K562 (cell line): ENCODE results near the gene HAPLN3. TPM values are rescaled to one million over a fixed set of nuclear protein-coding genes. Genes with fewer than 3 reads are reported as not detected.

ENCODE experiments used
- CSDE1 ChIP-seq, 2 experiments: fragments of 450-650 bp; IDR thresholded peaks; 2 replicates each; pipeline ENCODE4 v1.6.1; 2016; ENCODE audit warnings: mild to moderate bottlenecking in 1 of 2
- ETS2 ChIP-seq: IDR thresholded peaks from 2 replicates; pipeline ENCODE4 v1.6.1; 2016; ENCODE audit warnings: borderline replicate concordance, missing genetic modification characterization, mild to moderate bottlenecking, moderate library complexity, missing compliant biosample characterization; ENCODE audit not compliant: poor library complexity, severe bottlenecking
- STAT5B ChIP-seq: fragments of 250-450 bp; sonication (Bioruptor Pico); IDR thresholded peaks from 2 replicates; pipeline ENCODE4 v1.8.0; 2021; ENCODE audit warnings: mild to moderate bottlenecking, inconsistent platforms
- TBL1XR1 ChIP-seq, 2 experiments: IDR thresholded peaks; 2 replicates each; pipeline ENCODE4 v1.6.1; 2012; ENCODE audit warnings: improper control_type of control experiment in 2 of 2, low read length in 2 of 2, mild to moderate bottlenecking in 1 of 2
- TEAD1 ChIP-seq, 2 experiments: fragments of 450-650 bp in 1 of 2; sonication (generic) in 1 of 2; formaldehyde crosslinking; IDR thresholded peaks; 2 replicates each; pipeline versions ENCODE4 v1.4.0 to v1.8.0; 2020 to 2022; ENCODE audit warnings: mild to moderate bottlenecking in 2 of 2, missing genetic modification reagents in 1 of 2
- TEAD4 ChIP-seq, 2 experiments: sonication (generic) in 1 of 2; formaldehyde crosslinking in 1 of 2; IDR thresholded peaks; 2 replicates each; pipeline versions ENCODE4 v1.6.1 to v1.8.0; 2012 to 2022; ENCODE audit warnings: borderline replicate concordance in 1 of 2, inconsistent platforms in 1 of 2, low read length in 1 of 2, mild to moderate bottlenecking in 1 of 2, missing genetic modification reagents in 1 of 2
- polyA plus RNA-seq, 8 experiments: library from polyadenylated mRNA; depleted of rRNA in 4 of 8; stranded (reverse) in 5 of 8; unstranded in 3 of 8; fragments of >200 nt; fragmentation: Nextera tagmentation in 2 of 8; fragmentation: Illumina TruSeq in 1 of 8; extraction: Ambion mirVana in 2 of 8; extraction: Trizol in 1 of 8; gene quantifications; 2 replicates each; pipeline versions ENCODE4 v1.2.1 to v1.2.3, GENCODE V29; 2011 to 2014; ENCODE audit warnings: inconsistent platforms in 1 of 8, missing spikeins in 1 of 8
- total RNA-seq, 7 experiments: library from RNA; depleted of rRNA in 6 of 7; stranded (reverse); fragments of >200 nt in 6 of 7; fragmentation: Illumina TruSeq in 2 of 7; extraction: Trizol in 2 of 7; gene quantifications; 2 replicates each; pipeline versions ENCODE4 v1.2.1 to v1.2.3, GENCODE V29; 2011 to 2021; ENCODE audit warnings: low replicate concordance in 1 of 7
- TF ChIP-seq, protein P1 (sequence below): fragments of 450-650 bp; IDR thresholded peaks from 2 replicates; pipeline ENCODE4 v1.6.1; 2017; ENCODE audit warnings: antibody characterized with exemption, mild to moderate bottlenecking
- TF ChIP-seq, protein P2 (sequence below), 3 experiments: fragments of 200-800 bp in 1 of 3; fragments of 250-450 bp in 1 of 3; fragments of 450-650 bp in 1 of 3; sonication (Bioruptor Pico) in 1 of 3; sonication (Bioruptor generic) in 1 of 3; formaldehyde crosslinking in 1 of 3; IDR thresholded peaks; 2 replicates each; pipeline versions ENCODE4 v1.6.1 to v1.8.0; 2016 to 2022; ENCODE audit warnings: mild to moderate bottlenecking in 2 of 3, missing genetic modification characterization in 2 of 3, missing compliant biosample characterization in 1 of 3, moderate library complexity in 1 of 3

Gene HAPLN3
- total and polyA plus RNA-seq, 9 of the 15 experiments (the other 6 are each of a cell fraction or from before 2014, with no cell fraction given), result 0.04 to 2.4 (median 0.65) TPM

- TF ChIP-seq, protein P1, sequence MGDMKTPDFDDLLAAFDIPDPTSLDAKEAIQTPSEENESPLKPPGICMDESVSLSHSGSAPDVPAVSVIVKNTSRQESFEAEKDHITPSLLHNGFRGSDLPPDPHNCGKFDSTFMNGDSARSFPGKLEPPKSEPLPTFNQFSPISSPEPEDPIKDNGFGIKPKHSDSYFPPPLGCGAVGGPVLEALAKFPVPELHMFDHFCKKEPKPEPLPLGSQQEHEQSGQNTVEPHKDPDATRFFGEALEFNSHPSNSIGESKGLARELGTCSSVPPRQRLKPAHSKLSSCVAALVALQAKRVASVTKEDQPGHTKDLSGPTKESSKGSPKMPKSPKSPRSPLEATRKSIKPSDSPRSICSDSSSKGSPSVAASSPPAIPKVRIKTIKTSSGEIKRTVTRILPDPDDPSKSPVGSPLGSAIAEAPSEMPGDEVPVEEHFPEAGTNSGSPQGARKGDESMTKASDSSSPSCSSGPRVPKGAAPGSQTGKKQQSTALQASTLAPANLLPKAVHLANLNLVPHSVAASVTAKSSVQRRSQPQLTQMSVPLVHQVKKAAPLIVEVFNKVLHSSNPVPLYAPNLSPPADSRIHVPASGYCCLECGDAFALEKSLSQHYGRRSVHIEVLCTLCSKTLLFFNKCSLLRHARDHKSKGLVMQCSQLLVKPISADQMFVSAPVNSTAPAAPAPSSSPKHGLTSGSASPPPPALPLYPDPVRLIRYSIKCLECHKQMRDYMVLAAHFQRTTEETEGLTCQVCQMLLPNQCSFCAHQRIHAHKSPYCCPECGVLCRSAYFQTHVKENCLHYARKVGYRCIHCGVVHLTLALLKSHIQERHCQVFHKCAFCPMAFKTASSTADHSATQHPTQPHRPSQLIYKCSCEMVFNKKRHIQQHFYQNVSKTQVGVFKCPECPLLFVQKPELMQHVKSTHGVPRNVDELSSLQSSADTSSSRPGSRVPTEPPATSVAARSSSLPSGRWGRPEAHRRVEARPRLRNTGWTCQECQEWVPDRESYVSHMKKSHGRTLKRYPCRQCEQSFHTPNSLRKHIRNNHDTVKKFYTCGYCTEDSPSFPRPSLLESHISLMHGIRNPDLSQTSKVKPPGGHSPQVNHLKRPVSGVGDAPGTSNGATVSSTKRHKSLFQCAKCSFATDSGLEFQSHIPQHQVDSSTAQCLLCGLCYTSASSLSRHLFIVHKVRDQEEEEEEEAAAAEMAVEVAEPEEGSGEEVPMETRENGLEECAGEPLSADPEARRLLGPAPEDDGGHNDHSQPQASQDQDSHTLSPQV, result peak; percentile 98
- peak; percentile 28; the same call in 1 of the 2 replicates for TF ChIP-seq TEAD4 (IDR thresholded peaks at IDR 0.05; ENCODE audit: low read length)
- no peak for TF ChIP-seq TEAD4 (CRISPR knock-in tag; IDR thresholded peaks at IDR 0.05; ENCODE audit: borderline replicate concordance)
- TF ChIP-seq, protein P2, sequence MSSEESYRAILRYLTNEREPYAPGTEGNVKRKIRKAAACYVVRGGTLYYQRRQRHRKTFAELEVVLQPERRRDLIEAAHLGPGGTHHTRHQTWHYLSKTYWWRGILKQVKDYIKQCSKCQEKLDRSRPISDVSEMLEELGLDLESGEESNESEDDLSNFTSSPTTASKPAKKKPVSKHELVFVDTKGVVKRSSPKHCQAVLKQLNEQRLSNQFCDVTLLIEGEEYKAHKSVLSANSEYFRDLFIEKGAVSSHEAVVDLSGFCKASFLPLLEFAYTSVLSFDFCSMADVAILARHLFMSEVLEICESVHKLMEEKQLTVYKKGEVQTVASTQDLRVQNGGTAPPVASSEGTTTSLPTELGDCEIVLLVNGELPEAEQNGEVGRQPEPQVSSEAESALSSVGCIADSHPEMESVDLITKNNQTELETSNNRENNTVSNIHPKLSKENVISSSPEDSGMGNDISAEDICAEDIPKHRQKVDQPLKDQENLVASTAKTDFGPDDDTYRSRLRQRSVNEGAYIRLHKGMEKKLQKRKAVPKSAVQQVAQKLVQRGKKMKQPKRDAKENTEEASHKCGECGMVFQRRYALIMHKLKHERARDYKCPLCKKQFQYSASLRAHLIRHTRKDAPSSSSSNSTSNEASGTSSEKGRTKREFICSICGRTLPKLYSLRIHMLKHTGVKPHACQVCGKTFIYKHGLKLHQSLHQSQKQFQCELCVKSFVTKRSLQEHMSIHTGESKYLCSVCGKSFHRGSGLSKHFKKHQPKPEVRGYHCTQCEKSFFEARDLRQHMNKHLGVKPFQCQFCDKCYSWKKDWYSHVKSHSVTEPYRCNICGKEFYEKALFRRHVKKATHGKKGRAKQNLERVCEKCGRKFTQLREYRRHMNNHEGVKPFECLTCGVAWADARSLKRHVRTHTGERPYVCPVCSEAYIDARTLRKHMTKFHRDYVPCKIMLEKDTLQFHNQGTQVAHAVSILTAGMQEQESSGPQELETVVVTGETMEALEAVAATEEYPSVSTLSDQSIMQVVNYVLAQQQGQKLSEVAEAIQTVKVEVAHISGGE (CRISPR knock-in tag; IDR thresholded peaks at IDR 0.05), result peak in 1 of 3 experiments; percentile 74; a peak in 2 of 6 replicates
- TF ChIP-seq CSDE1 (IDR thresholded peaks at IDR 0.05), result no peak; a peak in 1 of 4 replicates
- no peak for TF ChIP-seq ETS2 (tag)
- peak in 1 of 2 experiments; percentile 25; a peak in 1 of 4 replicates for TF ChIP-seq TBL1XR1 (IDR thresholded peaks at IDR 0.05; ENCODE audit: low read length in 2 of 2)
- peak; percentile 19 to 50; a peak in 1 of 4 replicates for TF ChIP-seq TEAD1 (CRISPR knock-in tag; IDR thresholded peaks at IDR 0.05)
- no peak for TF ChIP-seq STAT5B
Observed at GRCh38 chr15:88938802-88939485, 43.6 kb upstream of the HAPLN3 start (continued).
